HG02884 (cell line): ENCODE results near the gene SGMS2.

Experiments
- ATAC-seq: cut with Tn5 transposase; IDR thresholded peaks from one replicate; pipeline ENCODE4 v1.9.1; 2021; ENCODE audit warnings: mild to moderate bottlenecking, moderate library complexity; ENCODE audit not compliant: unreplicated experiment

Gene SGMS2

GRCh38 chr4:107863850-107864371 is 39.2 kb downstream of the SGMS2 start:
- ATAC-seq = peak; percentile 62

GRCh38 chr4:107866726-107867125 is 42.0 kb downstream of the SGMS2 start:
- ATAC-seq = no peak

GRCh38 chr4:107870236-107870635 is 45.5 kb downstream of the SGMS2 start:
- ATAC-seq = no peak

- no peak for ATAC-seq
These were observed 46.4 kb downstream of the SGMS2 start for GRCh38 chr4:107870916-107871786.

- no peak for ATAC-seq
These were observed 49.3 kb downstream of the SGMS2 start for GRCh38 chr4:107874024-107874423.

GRCh38 chr4:107876099-107876498 is 51.4 kb downstream of the SGMS2 start:
- ATAC-seq = no peak

- ATAC-seq = no peak
These were observed 52.6 kb downstream of the SGMS2 start for GRCh38 chr4:107877361-107877760.

- no peak for ATAC-seq
These were observed 61.1 kb downstream of the SGMS2 start for GRCh38 chr4:107885865-107886264.

GRCh38 chr4:107888237-107888636 is 63.5 kb downstream of the SGMS2 start:
- no peak for ATAC-seq

- no peak for ATAC-seq
These were observed 66.0 kb downstream of the SGMS2 start for GRCh38 chr4:107890779-107891178.

- no peak for ATAC-seq
These were observed 66.6 kb downstream of the SGMS2 start for GRCh38 chr4:107891299-107891698.

- no peak for ATAC-seq
These were observed 68.7 kb downstream of the SGMS2 start for GRCh38 chr4:107893171-107894137.

- no peak for ATAC-seq
These were observed 69.4 kb downstream of the SGMS2 start for GRCh38 chr4:107894138-107894603.

- ATAC-seq = no peak
These were observed 71.5 kb downstream of the SGMS2 start for GRCh38 chr4:107896158-107896645.

GRCh38 chr4:107896646-107897045 is 71.9 kb downstream of the SGMS2 start:
- ATAC-seq = no peak

- no peak for ATAC-seq
These were observed 73.1 kb downstream of the SGMS2 start for GRCh38 chr4:107897823-107898222.

- no peak for ATAC-seq
These were observed 75.3 kb downstream of the SGMS2 start for GRCh38 chr4:107900067-107900466.

- ATAC-seq = no peak
These were observed 75.8 kb downstream of the SGMS2 start for GRCh38 chr4:107900508-107900907.

GRCh38 chr4:107901213-107901934 is 76.6 kb downstream of the SGMS2 start:
- no peak for ATAC-seq

GRCh38 chr4:107902715-107903114 is 78.0 kb downstream of the SGMS2 start:
- ATAC-seq = no peak
